HepG2 (cell line): ENCODE measurements around the gene CRYM. TPM values are rescaled to one million over a fixed set of nuclear protein-coding genes. Genes with fewer than 3 reads are reported as not detected.

Experiments
- CSRNP1 ChIP-seq: sonication (generic); formaldehyde crosslinking; IDR thresholded peaks from 2 replicates; pipeline ENCODE4 v1.8.1; 2023; ENCODE audit warnings: mild to moderate bottlenecking, missing genetic modification reagents
- EHMT2 ChIP-seq: fragments of 200-600 bp; sonication (generic); IDR thresholded peaks from 2 replicates; pipeline ENCODE4 v1.7.0; 2017; ENCODE audit warnings: antibody characterized with exemption, low read depth, low read length, borderline replicate concordance
- FOSL2 ChIP-seq: sonication (generic); formaldehyde crosslinking; IDR thresholded peaks from 2 replicates; pipeline ENCODE4 v1.4.0; 2020; ENCODE audit warnings: missing genetic modification reagents
- GATAD1 ChIP-seq: IDR thresholded peaks from 2 replicates; pipeline ENCODE4 v1.6.1; 2016; ENCODE audit warnings: missing genetic modification reagents, missing compliant biosample characterization
- ISL2 ChIP-seq: sonication (generic); formaldehyde crosslinking; IDR thresholded peaks from 2 replicates; pipeline ENCODE4 v1.5.0; 2020; ENCODE audit warnings: missing genetic modification reagents
- PITX1 ChIP-seq: sonication (generic); formaldehyde crosslinking; IDR thresholded peaks from 2 replicates; pipeline ENCODE4 v1.5.1; 2020; ENCODE audit warnings: mild to moderate bottlenecking, missing genetic modification reagents
- SNAI1 ChIP-seq: sonication (generic); formaldehyde crosslinking; IDR thresholded peaks from 2 replicates; pipeline ENCODE4 v1.5.0; 2020; ENCODE audit warnings: mild to moderate bottlenecking, missing genetic modification reagents, borderline replicate concordance
- SNRNP70 ChIP-seq: fragments of 200-400 bp; formaldehyde crosslinking; IDR thresholded peaks from 2 replicates; pipeline ENCODE4 v1.6.1; 2017; ENCODE audit warnings: mild to moderate bottlenecking, low read depth, low read length, moderate library complexity
- SPEN ChIP-seq: sonication (generic); formaldehyde crosslinking; IDR thresholded peaks from 2 replicates; pipeline ENCODE4 v1.5.1; 2020; ENCODE audit warnings: low read depth, mild to moderate bottlenecking, missing genetic modification reagents
- TCF12 ChIP-seq, 2 experiments: fragments of 450-650 bp in 1 of 2; sonication (generic) in 1 of 2; formaldehyde crosslinking in 1 of 2; IDR thresholded peaks; 2 replicates each; pipeline versions ENCODE4 v1.6.1 to v1.8.0; 2017 to 2022; ENCODE audit warnings: antibody characterized with exemption in 1 of 2, mild to moderate bottlenecking in 1 of 2, missing genetic modification reagents in 1 of 2, moderate library complexity in 1 of 2
- TCF7 ChIP-seq: sonication (generic); IDR thresholded peaks from 2 replicates; pipeline ENCODE4 v1.6.1; 2016; ENCODE audit warnings: antibody characterized with exemption, low read depth
- TOE1 ChIP-seq: sonication (generic); formaldehyde crosslinking; IDR thresholded peaks from 2 replicates; pipeline ENCODE4 v1.4.0; 2020; ENCODE audit warnings: mild to moderate bottlenecking, missing genetic modification reagents
- ZBTB38 ChIP-seq: sonication (generic); formaldehyde crosslinking; IDR thresholded peaks from 2 replicates; pipeline ENCODE4 v1.5.1; 2020; ENCODE audit warnings: mild to moderate bottlenecking, missing genetic modification reagents
- ZFP91 ChIP-seq: sonication (generic); formaldehyde crosslinking; IDR thresholded peaks from 2 replicates; pipeline ENCODE4 v1.9.0; 2022; ENCODE audit warnings: missing genetic modification reagents, mild to moderate bottlenecking, borderline replicate concordance
- ZNF256 ChIP-seq: sonication (generic); formaldehyde crosslinking; conservative IDR thresholded peaks from 2 replicates; pipeline ENCODE4 v1.4.0; 2020; ENCODE audit warnings: missing genetic modification reagents
- ZNF275 ChIP-seq: sonication (generic); formaldehyde crosslinking; IDR thresholded peaks from 2 replicates; pipeline ENCODE4 v1.8.0; 2022; ENCODE audit warnings: missing genetic modification reagents, mild to moderate bottlenecking, inconsistent platforms, borderline replicate concordance
- ZNF362 ChIP-seq: sonication (generic); formaldehyde crosslinking; IDR thresholded peaks from 2 replicates; pipeline ENCODE4 v1.4.0; 2020; ENCODE audit warnings: missing genetic modification reagents, mild to moderate bottlenecking, borderline replicate concordance
- ZNF563 ChIP-seq: sonication (generic); formaldehyde crosslinking; IDR thresholded peaks from 2 replicates; pipeline ENCODE4 v1.8.0; 2022; ENCODE audit warnings: mild to moderate bottlenecking, moderate library complexity, missing genetic modification reagents
- ZNF572 ChIP-seq: sonication (generic); formaldehyde crosslinking; IDR thresholded peaks from 2 replicates; pipeline ENCODE4 v1.5.1; 2020; ENCODE audit warnings: mild to moderate bottlenecking, missing genetic modification reagents
- ZNF598 ChIP-seq: sonication (generic); formaldehyde crosslinking; IDR thresholded peaks from 2 replicates; pipeline ENCODE4 v1.5.1; 2020; ENCODE audit warnings: mild to moderate bottlenecking, missing genetic modification reagents, borderline replicate concordance
- ZNF740 ChIP-seq: sonication (generic); formaldehyde crosslinking; IDR thresholded peaks from 2 replicates; pipeline ENCODE4 v1.4.0; 2020; ENCODE audit warnings: missing genetic modification reagents
- ZNF746 ChIP-seq: sonication (generic); formaldehyde crosslinking; IDR thresholded peaks from 2 replicates; pipeline ENCODE4 v1.8.0; 2022; ENCODE audit warnings: mild to moderate bottlenecking, missing genetic modification reagents
- ZNF775 ChIP-seq: sonication (generic); formaldehyde crosslinking; IDR thresholded peaks from 2 replicates; pipeline ENCODE4 v1.4.0; 2020; ENCODE audit warnings: missing genetic modification reagents, mild to moderate bottlenecking, moderate library complexity, borderline replicate concordance
- polyA plus RNA-seq, 8 experiments: library from polyadenylated mRNA; depleted of rRNA in 3 of 8; stranded (reverse) in 7 of 8; unstranded in 1 of 8; fragments of >200 nt; fragmentation: Illumina TruSeq in 4 of 8; extraction: Trizol in 4 of 8; gene quantifications; 2 replicates each; pipeline versions ENCODE4 v1.2.1 to v1.2.3, GENCODE V29; 2011 to 2016; ENCODE audit warnings: low read depth in 4 of 8, missing spikeins in 1 of 8, mixed read lengths in 1 of 8; ENCODE audit not compliant: insufficient read depth in 1 of 8
- total RNA-seq, 5 experiments: library from RNA; depleted of rRNA; stranded (reverse); fragments of >200 nt; fragmentation: Illumina TruSeq; extraction: Trizol; gene quantifications; 2 replicates each; pipeline ENCODE4 v1.2.3, GENCODE V29; 2016; ENCODE audit warnings: low read depth in 1 of 5

CRYM gene
- total and polyA plus RNA-seq, 2 of the 13 experiments (the other 11 are each of a cell fraction or from before 2014, with no cell fraction given), result 1.9 to 2.2 TPM

GRCh38 chr16:21233521-21234150 is 44.5 kb downstream of the CRYM start, which contains the start of gene ANKS4B (continued):
- TF ChIP-seq ZNF572 (CRISPR knock-in tag) (no peak), FOSL2 (CRISPR knock-in tag) (peak; percentile 90), TOE1 (no peak; the same call in 1 of the 2 replicates), ZFP91 (no peak), PITX1 (CRISPR knock-in tag) (peak; percentile 83), SNRNP70 (no peak), TCF7 (peak; percentile 25; the same call in 1 of the 2 replicates), ZNF563 (CRISPR knock-in tag) (no peak), ZBTB38 (peak; percentile 71; the same call in 1 of the 2 replicates), ZNF598 (CRISPR knock-in tag) (no peak), EHMT2 (no peak; the same call in 1 of the 2 replicates), ISL2 (CRISPR knock-in tag) (peak; percentile 86), ZNF746 (CRISPR knock-in tag) (peak; percentile 27; the same call in 1 of the 2 replicates), GATAD1 (CRISPR knock-in tag) (peak; percentile 69), ZNF740 (CRISPR knock-in tag) (no peak), ZNF775 (no peak), ZNF275 (CRISPR knock-in tag) (peak; percentile 77), CSRNP1 (CRISPR knock-in tag) (no peak), SNAI1 (CRISPR knock-in tag) (peak; percentile 82; the same call in 1 of the 2 replicates), SPEN (peak; percentile 96; the same call in 1 of the 2 replicates), ZNF362 (CRISPR knock-in tag) (peak; percentile 78; the same call in 1 of the 2 replicates), ZNF256 (CRISPR knock-in tag) (no peak), TCF12 (IDR thresholded peaks at IDR 0.05) (no peak), TCF12 (CRISPR knock-in tag; IDR thresholded peaks at IDR 0.05) (peak; percentile 27; the same call in 1 of the 2 replicates)
